ENCODE results near the gene GLG1. TPM values are rescaled to one million over a fixed set of nuclear protein-coding genes. Genes with fewer than 3 reads are reported as not detected.

Gene GLG1
- total and polyA plus RNA-seq, 2 donors (not counting 3 experiments of a cell fraction or from before 2014, with no cell fraction given), result 86.3 to 165 TPM

DNA sequence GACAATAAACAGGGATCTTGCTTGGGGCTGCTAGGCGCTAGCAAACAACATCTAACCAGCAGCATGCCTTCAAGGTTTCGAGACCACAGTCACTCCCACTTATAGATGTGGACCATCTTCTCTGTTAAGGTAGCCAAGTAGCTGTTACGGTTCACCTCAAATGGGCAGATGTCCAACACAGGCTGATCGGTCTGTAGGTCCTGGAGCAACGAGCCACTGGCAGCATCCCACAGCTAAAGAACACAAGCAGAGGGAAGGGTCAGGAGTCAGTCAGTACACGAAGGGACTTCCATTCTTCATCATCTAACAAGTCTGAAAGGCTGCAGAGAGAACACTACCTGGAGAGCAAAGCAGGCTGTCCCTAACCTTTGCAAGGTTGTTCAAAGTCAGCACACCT is 16.9 kb upstream of the GLG1 start:
- no peaks in the 10 kb centered on the region for H3K4me1 ChIP-seq (ENCODE audit: control insufficient read depth, extremely low read depth, insufficient read depth, low read length)
- H3K79me2 ChIP-seq (ENCODE audit: control insufficient read depth, insufficient read depth, low read length), result no peaks in the 10 kb centered on the region
- intact Hi-C loops (cut with micrococcal nuclease) (loop anchor here (1.0 to 2.0 kb wide), 3 partner anchors 149 to 314 kb away; no protein-coding TSS in a partner anchor), dilution Hi-C loops (cut with MboI; ENCODE audit: extremely low pct_ligation_motif_present, low sequenced_read_pairs) (no loop called here)
- H3K27me3 ChIP-seq (ENCODE audit: control insufficient read depth in 2 of 2, insufficient read depth in 2 of 2, low read length in 2 of 2), result no peaks in the 10 kb centered on the region
- no peak overlapping the region for H2AFZ ChIP-seq (ENCODE audit: low read depth, low read length)
- H3K9me1 ChIP-seq (replicated peaks; ENCODE audit: control insufficient read depth, extremely low read depth, insufficient read depth, low read length), result no peaks in the 10 kb centered on the region
- CTCF ChIA-PET, result interaction anchor here (0.6 to 0.9 kb wide), 2 partner anchors 15 to 123 kb away, joined by 3 read pairs; no protein-coding TSS in a partner anchor
- no TSS peak for BruUV-seq (replicated peaks)
- H3K9me3 ChIP-seq (replicated peaks; ENCODE audit: control insufficient read depth, insufficient read depth, low read length), result no peaks in the 10 kb centered on the region
- POLR2A ChIA-PET, result no interaction called here
- DNase-seq (ENCODE audit: low read depth, low spot score) (no peak), FAIRE-seq (no peak)
- H3K9ac ChIP-seq (replicated peaks; ENCODE audit: extremely low read depth, insufficient read depth, low read length), result no peak overlapping the region
- no peak for TF ChIP-seq JUN (IDR thresholded peaks at IDR 0.05; ENCODE audit: borderline replicate concordance, insufficient read depth, insufficient read length, low read depth)
- H3K4me2 ChIP-seq (ENCODE audit: insufficient read depth, low read length), result no peak overlapping the region
- no peak overlapping the region for H3K4me3 ChIP-seq (replicated peaks in 1 of 3; ENCODE audit: insufficient read depth in 1 of 3, low read depth in 1 of 3, low read length in 3 of 3)
- no peaks in the 10 kb centered on the region for H4K20me1 ChIP-seq (replicated peaks; ENCODE audit: control insufficient read depth, extremely low read depth, insufficient read depth, low read length)
- H3K36me3 ChIP-seq (ENCODE audit: control insufficient read depth in 2 of 2, extremely low read depth in 1 of 2, insufficient read depth in 2 of 2, low read length in 2 of 2), result peaks cover 26 to 32% of the 10 kb centered on the region in 2 experiments
- no peak overlapping the region for H3K27ac ChIP-seq (ENCODE audit: insufficient read depth, low read depth, low read length)

DNA sequence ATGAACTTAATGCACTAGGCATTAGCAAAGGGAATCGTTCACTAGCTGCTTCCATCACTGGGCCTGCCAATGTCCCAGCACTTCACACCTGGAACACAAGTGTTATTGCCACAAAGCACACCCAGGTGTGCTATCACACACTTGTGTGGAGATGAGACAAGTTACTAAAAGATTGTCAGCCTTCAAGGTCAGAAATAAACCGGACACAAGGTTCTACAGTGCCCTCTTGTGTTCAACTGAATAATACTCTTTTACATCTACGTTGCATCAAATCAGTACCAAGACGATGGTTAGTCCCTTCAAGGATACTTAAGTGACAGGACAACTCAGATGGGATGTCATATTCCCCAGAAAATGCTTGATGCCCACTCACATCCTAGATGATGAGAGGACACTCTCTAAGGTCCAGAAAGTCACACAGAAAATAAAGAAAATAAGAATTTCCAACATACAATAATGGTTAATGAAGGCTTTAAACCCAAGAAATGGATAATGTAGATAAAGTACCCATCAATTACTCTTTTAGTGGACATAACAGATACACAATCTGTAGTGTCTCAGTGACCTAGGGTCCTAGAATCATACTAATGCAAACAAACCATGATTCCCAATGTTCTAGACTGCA is 16.4 kb upstream of the GLG1 start:
- dilution Hi-C loops (cut with MboI; ENCODE audit: extremely low pct_ligation_motif_present, low sequenced_read_pairs), result no loop called here

More for the DNA sequence above, 16.4 kb upstream of the GLG1 start:
- intact Hi-C loops (cut with micrococcal nuclease), result loop anchor here (1.0 to 2.0 kb wide), 3 partner anchors 149 to 313 kb away; no protein-coding TSS in a partner anchor
- ChIA-PET CTCF (interaction anchor here (0.7 to 1.5 kb wide), 10 partner anchors 11 to 168 kb away, joined by 3 to 9 read pairs (median 4); no protein-coding TSS in a partner anchor), POLR2A (no interaction called here)
- H3K9ac ChIP-seq (replicated peaks; ENCODE audit: extremely low read depth, insufficient read depth, low read length), result no peak overlapping the region
- TF ChIP-seq MYC (IDR thresholded peaks at IDR 0.05; ENCODE audit: low read depth, low read length) (no peak), GATA2 (IDR thresholded peaks at IDR 0.05; ENCODE audit: insufficient read depth, insufficient read length, low read depth, low read length) (no peak), CTCF (IDR thresholded peaks at IDR 0.05; ENCODE audit: extremely low read depth in 1 of 2, insufficient read depth in 1 of 2, low read depth in 1 of 2, low read length in 2 of 2) (peak; percentile 44 to 45)
- no peaks in the 10 kb centered on the region for H3K9me3 ChIP-seq (replicated peaks; ENCODE audit: control insufficient read depth, insufficient read depth, low read length)
- H3K27ac ChIP-seq (ENCODE audit: insufficient read depth, low read depth, low read length), result no peak overlapping the region
- no peak overlapping the region for H2AFZ ChIP-seq (ENCODE audit: low read depth, low read length)
- BruUV-seq (replicated peaks), result no TSS peak
- DNase-seq (ENCODE audit: low read depth, low spot score), result peak; percentile 73
- H4K20me1 ChIP-seq (replicated peaks; ENCODE audit: control insufficient read depth, extremely low read depth, insufficient read depth, low read length), result no peaks in the 10 kb centered on the region
- H3K4me1 ChIP-seq (ENCODE audit: control insufficient read depth, extremely low read depth, insufficient read depth, low read length), result no peaks in the 10 kb centered on the region
- H3K36me3 ChIP-seq (ENCODE audit: control insufficient read depth in 2 of 2, extremely low read depth in 1 of 2, insufficient read depth in 2 of 2, low read length in 2 of 2), result peaks cover 23 to 28% of the 10 kb centered on the region in 2 experiments
- FAIRE-seq, result peak; percentile 85
- no peaks in the 10 kb centered on the region for H3K79me2 ChIP-seq (ENCODE audit: control insufficient read depth, insufficient read depth, low read length)
- H3K4me2 ChIP-seq (ENCODE audit: insufficient read depth, low read length), result no peak overlapping the region
- no peaks in the 10 kb centered on the region for H3K9me1 ChIP-seq (replicated peaks; ENCODE audit: control insufficient read depth, extremely low read depth, insufficient read depth, low read length)
- no peak overlapping the region for H3K4me3 ChIP-seq (replicated peaks in 1 of 3; ENCODE audit: insufficient read depth in 1 of 3, low read depth in 1 of 3, low read length in 3 of 3)
- no peaks in the 10 kb centered on the region for H3K27me3 ChIP-seq (ENCODE audit: control insufficient read depth in 2 of 2, insufficient read depth in 2 of 2, low read length in 2 of 2)

Measured in endothelial cell of umbilical vein (primary cell).